Measurements from ENCODE around the gene SMARCE1.
"Not testable (repeated sequence)": the region's sequence is repeated elsewhere in the genome, so short reads cannot be mapped to it uniquely, and the experiment has no call there.

The SMARCE1 gene

GRCh38 chr17:40608061-40608581 is 39.5 kb downstream of the SMARCE1 start:
- no peak for DNase-seq

GRCh38 chr17:40607641-40608040 is 40.0 kb downstream of the SMARCE1 start:
- DNase-seq: no peak

GRCh38 chr17:40606548-40607353 is 40.9 kb downstream of the SMARCE1 start:
- no peak for DNase-seq

GRCh38 chr17:40605306-40605705 is 42.3 kb downstream of the SMARCE1 start:
- DNase-seq: no peak

GRCh38 chr17:40604327-40605080 is 43.1 kb downstream of the SMARCE1 start:
- DNase-seq: no peak

GRCh38 chr17:40602445-40603443 is 44.9 kb downstream of the SMARCE1 start:
- DNase-seq: no peak

GRCh38 chr17:40600486-40601046 is 47.1 kb downstream of the SMARCE1 start:
- no peak for DNase-seq

GRCh38 chr17:40599468-40599763 is 48.2 kb downstream of the SMARCE1 start:
- DNase-seq: no peak

- no peak for DNase-seq
Observed at GRCh38 chr17:40598619-40599467, 48.8 kb downstream of the SMARCE1 start.

GRCh38 chr17:40598301-40598618 is 49.4 kb downstream of the SMARCE1 start:
- no peak for DNase-seq

- no peak for DNase-seq
Observed at GRCh38 chr17:40597556-40598300, 49.9 kb downstream of the SMARCE1 start.

GRCh38 chr17:40597156-40597555 is 50.5 kb downstream of the SMARCE1 start:
- DNase-seq: no peak

- peak; percentile 2 for DNase-seq
Observed at GRCh38 chr17:40596261-40596919, 51.2 kb downstream of the SMARCE1 start.

- DNase-seq: no peak
Observed at GRCh38 chr17:40590742-40591141, 56.9 kb downstream of the SMARCE1 start.

GRCh38 chr17:40588552-40588951 is 59.1 kb downstream of the SMARCE1 start:
- DNase-seq: no peak

GRCh38 chr17:40586264-40586663 is 61.4 kb downstream of the SMARCE1 start:
- not testable (repeated sequence) for DNase-seq

GRCh38 chr17:40584950-40585349 is 62.7 kb downstream of the SMARCE1 start:
- DNase-seq: not testable (repeated sequence)

GRCh38 chr17:40582328-40582901 is 65.2 kb downstream of the SMARCE1 start:
- DNase-seq: no peak

- no peak for DNase-seq
Observed at GRCh38 chr17:40580140-40580539, 67.5 kb downstream of the SMARCE1 start.

- no peak for DNase-seq
Observed at GRCh38 chr17:40579471-40579870, 68.1 kb downstream of the SMARCE1 start.

All from NCI-H226 (cell line).